Smooth muscle cell (in vitro differentiated cells): ENCODE data around the gene WFDC11. TPM values are rescaled to one million over a fixed set of nuclear protein-coding genes. Genes with fewer than 3 reads are reported as not detected.

Experiments used
- DNase-seq: peaks from one replicate; lab custom pipeline; 2025; ENCODE audit not compliant: unreplicated experiment; lab: John Stamatoyannopoulos, UW
- H2AFZ ChIP-seq: fragments of 200-600 bp; sonication (generic); 2 replicates; pipeline ENCODE4 v1.6.0; 2016; ENCODE audit warnings: antibody characterized with exemption, low read depth, mild to moderate bottlenecking
- H3F3A ChIP-seq: fragments of 200-600 bp; sonication (generic); 2 replicates; pipeline ENCODE4 v1.6.0; 2017; ENCODE audit warnings: antibody characterized with exemption, low read depth
- H3K27ac ChIP-seq: fragments of 200-600 bp; sonication (generic); 2 replicates; pipeline ENCODE4 v1.5.1; 2016; ENCODE audit warnings: low read depth, mild to moderate bottlenecking
- H3K27me3 ChIP-seq: fragments of 200-600 bp; sonication (generic); 2 replicates; pipeline ENCODE4 v1.6.1; 2016; ENCODE audit warnings: low read depth, mild to moderate bottlenecking
- H3K36me3 ChIP-seq: fragments of 200-600 bp; sonication (generic); 2 replicates; pipeline ENCODE4 v1.5.1; 2016; ENCODE audit warnings: low read depth
- H3K4me1 ChIP-seq: fragments of 200-600 bp; sonication (generic); 2 replicates; pipeline ENCODE4 v1.5.1; 2016; ENCODE audit warnings: low read depth
- H3K4me2 ChIP-seq: fragments of 200-600 bp; sonication (generic); 2 replicates; pipeline ENCODE4 v1.6.0; 2016; ENCODE audit warnings: mild to moderate bottlenecking
- H3K4me3 ChIP-seq: fragments of 200-600 bp; sonication (generic); 2 replicates; pipeline ENCODE4 v1.5.1; 2016; ENCODE audit warnings: mild to moderate bottlenecking
- H3K79me2 ChIP-seq: fragments of 200-600 bp; sonication (generic); 2 replicates; pipeline ENCODE4 v1.6.0; 2016; ENCODE audit warnings: low read depth, mild to moderate bottlenecking
- H3K9ac ChIP-seq: fragments of 200-600 bp; sonication (generic); 2 replicates; pipeline ENCODE4 v1.6.0; 2016; ENCODE audit warnings: low read depth
- H3K9me3 ChIP-seq: fragments of 200-600 bp; sonication (generic); replicated peaks from 2 replicates; pipeline ENCODE4 v1.5.1; 2016; ENCODE audit warnings: low read depth
- H4K20me1 ChIP-seq: fragments of 200-600 bp; sonication (generic); 2 replicates; pipeline ENCODE4 v1.6.0; 2016; ENCODE audit warnings: low read depth
- WGBS: methylation state at CpG from one replicate; pipeline ENCODE4 v1.1.7; 2016; ENCODE audit warnings: low lambda C conversion rate; 5-methylcytosine and 5-hydroxymethylcytosine counted together
- polyA plus RNA-seq: library from polyadenylated mRNA; unstranded; fragments of >200 nt; fragmentation: Nextera tagmentation; extraction: Ambion mirVana; gene quantifications from 2 replicates; pipeline ENCODE4 v1.2.1, GENCODE V29; 2016
- total RNA-seq: library from RNA; depleted of rRNA; stranded (reverse); fragments of >200 nt; gene quantifications from 2 replicates; pipeline ENCODE4 v1.2.3, GENCODE V29; 2014
- TF ChIP-seq, protein P1 (sequence below): fragments of 200-600 bp; sonication (generic); IDR thresholded peaks from 2 replicates; pipeline ENCODE4 v1.5.1; 2017; ENCODE audit warnings: borderline replicate concordance, mild to moderate bottlenecking, antibody characterized with exemption; ENCODE audit not compliant: insufficient read depth, poor library complexity, severe bottlenecking

Gene WFDC11
- total and polyA plus RNA-seq, 2 experiments from 2014 or later = not detected

DNA sequence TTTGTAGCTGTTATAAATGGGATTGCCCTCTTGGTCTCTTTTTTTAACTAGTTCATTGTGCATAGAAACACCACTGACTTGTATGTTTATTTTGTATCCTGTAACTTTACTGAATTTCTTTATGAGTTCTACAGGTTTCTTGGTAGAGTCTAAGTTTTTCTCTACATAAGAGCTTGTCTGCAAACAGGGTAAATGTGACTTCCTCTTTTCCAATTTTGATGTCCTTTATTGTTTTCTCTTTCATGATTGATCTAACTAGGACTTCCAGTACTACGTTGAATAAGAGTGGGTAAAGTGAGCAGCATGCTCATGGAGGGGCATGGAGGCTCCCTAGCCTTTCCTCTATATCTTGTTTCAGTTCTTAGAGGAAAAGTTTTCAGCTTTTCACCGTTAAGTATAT lies 43.5 kb downstream of the WFDC11 start:
- no peak overlapping the region for H2AFZ ChIP-seq
- H3K9me3 ChIP-seq = no peaks in the 10 kb centered on the region
- no peak overlapping the region for H3K4me2 ChIP-seq
- H3K4me1 ChIP-seq = peaks cover 4% of the 10 kb centered on the region
- H3K79me2 ChIP-seq = no peaks in the 10 kb centered on the region
- DNase-seq = no peak
- no peak overlapping the region for H3K27ac ChIP-seq
- no peaks in the 10 kb centered on the region for H3F3A ChIP-seq
- H3K36me3 ChIP-seq = no peaks in the 10 kb centered on the region
- TF ChIP-seq, protein P1, sequence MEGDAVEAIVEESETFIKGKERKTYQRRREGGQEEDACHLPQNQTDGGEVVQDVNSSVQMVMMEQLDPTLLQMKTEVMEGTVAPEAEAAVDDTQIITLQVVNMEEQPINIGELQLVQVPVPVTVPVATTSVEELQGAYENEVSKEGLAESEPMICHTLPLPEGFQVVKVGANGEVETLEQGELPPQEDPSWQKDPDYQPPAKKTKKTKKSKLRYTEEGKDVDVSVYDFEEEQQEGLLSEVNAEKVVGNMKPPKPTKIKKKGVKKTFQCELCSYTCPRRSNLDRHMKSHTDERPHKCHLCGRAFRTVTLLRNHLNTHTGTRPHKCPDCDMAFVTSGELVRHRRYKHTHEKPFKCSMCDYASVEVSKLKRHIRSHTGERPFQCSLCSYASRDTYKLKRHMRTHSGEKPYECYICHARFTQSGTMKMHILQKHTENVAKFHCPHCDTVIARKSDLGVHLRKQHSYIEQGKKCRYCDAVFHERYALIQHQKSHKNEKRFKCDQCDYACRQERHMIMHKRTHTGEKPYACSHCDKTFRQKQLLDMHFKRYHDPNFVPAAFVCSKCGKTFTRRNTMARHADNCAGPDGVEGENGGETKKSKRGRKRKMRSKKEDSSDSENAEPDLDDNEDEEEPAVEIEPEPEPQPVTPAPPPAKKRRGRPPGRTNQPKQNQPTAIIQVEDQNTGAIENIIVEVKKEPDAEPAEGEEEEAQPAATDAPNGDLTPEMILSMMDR = no peak
- WGBS = 87% methylated on average over 2 of the region's 2 CpGs
- no peak overlapping the region for H3K4me3 ChIP-seq
- H3K27me3 ChIP-seq = no peaks in the 10 kb centered on the region
- no peak overlapping the region for H3K9ac ChIP-seq
- no peaks in the 10 kb centered on the region for H4K20me1 ChIP-seq

DNA sequence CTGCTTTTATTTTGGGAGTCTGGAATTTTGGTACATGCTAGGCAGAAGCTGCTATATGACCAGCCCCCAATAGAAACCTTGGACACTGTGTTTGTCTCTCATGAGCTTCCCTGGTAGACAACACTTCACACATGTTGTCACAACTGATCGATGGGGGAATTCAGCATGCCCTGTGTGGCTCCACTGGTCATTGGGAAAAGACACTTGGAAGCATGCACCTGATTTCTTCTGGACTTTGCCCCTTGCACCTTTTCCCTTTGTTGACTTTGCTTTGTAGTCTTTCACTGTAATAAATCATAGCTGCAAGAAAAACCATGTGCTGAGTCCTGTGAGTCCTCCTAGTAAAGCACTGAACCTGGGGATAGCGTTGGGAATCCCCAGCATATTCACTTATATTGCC lies 48.4 kb downstream of the WFDC11 start:
- no peaks in the 10 kb centered on the region for H4K20me1 ChIP-seq
- 91% methylated on average over 2 of the region's 2 CpGs for WGBS
- no peaks in the 10 kb centered on the region for H3F3A ChIP-seq
- H3K9me3 ChIP-seq = no peaks in the 10 kb centered on the region
- no peaks in the 10 kb centered on the region for H3K79me2 ChIP-seq
- no peak overlapping the region for H3K9ac ChIP-seq
- no peaks in the 10 kb centered on the region for H3K36me3 ChIP-seq
- no peaks in the 10 kb centered on the region for H3K27me3 ChIP-seq
- H3K4me3 ChIP-seq = no peak overlapping the region
- DNase-seq = no peak
- H3K27ac ChIP-seq = no peak overlapping the region
- H3K4me2 ChIP-seq = no peak overlapping the region
- TF ChIP-seq, protein P1 = no peak
- no peaks in the 10 kb centered on the region for H3K4me1 ChIP-seq
- no peak overlapping the region for H2AFZ ChIP-seq

DNA sequence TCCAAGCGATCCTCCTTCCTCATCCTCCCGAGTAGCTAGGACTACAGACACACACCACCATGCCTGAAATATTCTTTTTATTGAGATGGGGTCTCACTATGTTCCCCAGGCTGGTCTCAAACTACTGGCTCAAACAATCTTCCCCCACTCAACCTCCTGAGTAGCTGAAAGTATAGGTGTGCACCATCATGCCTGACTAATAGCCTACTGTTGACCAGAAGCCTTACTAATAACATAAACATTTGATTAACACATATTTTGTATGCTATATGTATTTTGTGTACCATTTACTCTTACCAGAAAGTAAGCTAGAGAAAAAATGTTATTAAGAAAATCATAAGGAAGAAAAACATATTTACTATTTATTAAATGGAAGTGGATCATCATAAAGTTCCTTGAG lies 52.4 kb downstream of the WFDC11 start:
- Histone ChIP-seq H3K4me2 (no peak overlapping the region), H3K27ac (no peak overlapping the region), H3K36me3 (no peaks in the 10 kb centered on the region), H2AFZ (no peak overlapping the region), H3K79me2 (no peaks in the 10 kb centered on the region), H3K4me3 (no peak overlapping the region), H3K4me1 (no peaks in the 10 kb centered on the region), H3K9ac (no peak overlapping the region), H3K27me3 (no peaks in the 10 kb centered on the region), H3K9me3 (no peaks in the 10 kb centered on the region), H3F3A (no peaks in the 10 kb centered on the region), H4K20me1 (no peaks in the 10 kb centered on the region)
- TF ChIP-seq, protein P1 = no peak
- 94% methylated on average over 2 of the region's 2 CpGs for WGBS
- DNase-seq = no peak

DNA sequence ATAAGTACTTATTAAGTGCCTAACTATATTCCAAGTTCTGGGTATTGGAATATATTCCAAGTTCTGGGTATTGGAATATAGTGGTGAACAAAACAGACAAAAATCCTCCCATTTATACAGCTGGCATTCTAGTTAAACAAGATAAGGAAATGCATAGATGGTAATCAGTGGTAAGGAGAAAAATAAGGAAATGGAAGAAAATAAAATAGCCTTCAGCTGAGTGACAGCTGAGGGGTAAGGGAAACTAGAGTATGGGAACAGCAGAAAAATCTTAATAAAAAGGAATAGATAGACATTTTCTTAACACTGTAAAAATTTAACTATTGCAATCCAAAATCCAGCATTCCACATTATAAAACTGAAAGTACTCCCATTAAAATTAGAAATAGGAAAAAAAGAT lies 57.7 kb downstream of the WFDC11 start:
- no peaks in the 10 kb centered on the region for H3K27me3 ChIP-seq
- peaks cover 13% of the 10 kb centered on the region for H3K4me1 ChIP-seq
- H3K36me3 ChIP-seq = no peaks in the 10 kb centered on the region
- H2AFZ ChIP-seq = peak overlapping the region; percentile 61
- no peak for DNase-seq
- no peak overlapping the region for H3K9ac ChIP-seq
- H3K79me2 ChIP-seq = no peaks in the 10 kb centered on the region
- no peaks in the 10 kb centered on the region for H3F3A ChIP-seq
- peak overlapping the region; percentile 77 for H3K27ac ChIP-seq
- H4K20me1 ChIP-seq = no peaks in the 10 kb centered on the region
- H3K4me2 ChIP-seq = peak overlapping the region; percentile 42
- H3K4me3 ChIP-seq = no peak overlapping the region
- no peaks in the 10 kb centered on the region for H3K9me3 ChIP-seq
- TF ChIP-seq, protein P1 = no peak
